Ovary (tissue), 9 donors: ENCODE data around the gene AGR3. TPM values are rescaled to one million over a fixed set of nuclear protein-coding genes. Genes with fewer than 3 reads are reported as not detected.

Experiments
- DNase-seq, 5 donors: peaks; one replicate each; pipeline ENCODE4 v3.0.0-alpha.2; 2019 to 2020
- H3K27ac ChIP-seq, 2 donors: fragments of 200-600 bp; one replicate each; pipeline versions ENCODE4 v1.5.1 to v1.8.0; 2019 to 2022
- H3K27me3 ChIP-seq: fragments of 200-600 bp; one replicate; pipeline ENCODE4 v1.8.0; 2022
- H3K36me3 ChIP-seq: fragments of 200-600 bp; sonication (generic); one replicate; pipeline ENCODE4 v1.5.1; 2019
- H3K4me1 ChIP-seq: one replicate; pipeline ENCODE4 v1.8.1; 2013; ENCODE audit warnings: mild to moderate bottlenecking, moderate library complexity; ENCODE audit not compliant: insufficient read depth
- H3K4me3 ChIP-seq: fragments of 200-600 bp; sonication (generic); one replicate; pipeline ENCODE4 v1.5.1; 2017
- H3K9me3 ChIP-seq, 2 donors: fragments of 200-600 bp in 1 of 2; sonication (generic) in 1 of 2; one replicate each; pipeline versions ENCODE4 v1.5.1 to v1.8.1; 2013 to 2019; ENCODE audit warnings: mild to moderate bottlenecking in 1 of 2, moderate library complexity in 1 of 2
- CTCF ChIP-seq, 3 donors: fragments of 450-650 bp in 2 of 3; fragments of 200-600 bp in 1 of 3; IDR thresholded peaks; one replicate each; pipeline versions ENCODE4 v1.5.1 to v1.8.0; 2016 to 2022; ENCODE audit warnings: antibody characterized with exemption in 3 of 3, mild to moderate bottlenecking in 1 of 3
- EP300 ChIP-seq: sonication (generic); formaldehyde crosslinking; IDR thresholded peaks from one replicate; pipeline ENCODE4 v1.6.1; 2017; ENCODE audit warnings: antibody characterized with exemption
- POLR2A ChIP-seq: fragments of 450-650 bp; IDR thresholded peaks from one replicate; pipeline ENCODE4 v1.6.1; 2017; ENCODE audit warnings: antibody characterized with exemption, mild to moderate bottlenecking, moderate library complexity
- WGBS, 3 donors: extraction: QIAGEN DNeasy Blood & Tissue Kit in 1 of 3; methylation state at CpG; one replicate each; pipeline versions ENCODE4 v1.1.5 to v1.1.7; 2013 to 2017; 5-methylcytosine and 5-hydroxymethylcytosine counted together
- intact Hi-C, 4 donors: fragments of 100-400 bp; cut with DNase I; formaldehyde crosslinking; loops; one replicate each; pipeline versions ENCODE4 v1.11.0 to v1.15.1; 2022 to 2023
- polyA plus RNA-seq, 2 donors: library from polyadenylated mRNA; stranded (reverse); fragments of 200-250 nt in 1 of 2; fragments of 350-450 nt in 1 of 2; fragmentation: Illumina TruSeq in 1 of 2; extraction: RNeasy Lipid Tissue Mini Kit (QIAGEN cat#74804) in 1 of 2; gene quantifications; one replicate each; pipeline ENCODE4 v1.2.3, GENCODE V29; 2013 to 2014
- total RNA-seq, 7 donors: library from RNA; depleted of rRNA in 2 of 7; stranded (reverse); fragments of >200 nt in 2 of 7; fragmentation: NEBNext Ultra II Directional in 3 of 7; extraction: Animal tissue kit (Norgen Biotek cat#: 25700) in 3 of 7; gene quantifications; one replicate each; pipeline versions ENCODE4 v1.1.0 to v1.2.4, GENCODE V29; 2016 to 2023
- donor health status: DM: no; HTN: no; CAD: no; lungs with moderate emphysema.
- donor health status: DM: no; HTN: no; CAD: no.
- donor health status: Bipolar disorder and iron deficiency.
- donor health status: DM: yes; HTN: yes; CAD: no.
- donor health status: DM: no; HTN: no; CAD: no.
- donor health status: DM: yes; HTN: yes; CAD: no.

Gene AGR3
- total and polyA plus RNA-seq, 9 donors: 0.12 to 57.2 (median 2.3) TPM; not detected in 3

- Histone ChIP-seq H3K4me1 (no peaks in the 10 kb centered on the region), H3K27ac (no peak overlapping the region), H3K36me3 (no peaks in the 10 kb centered on the region), H3K4me3 (no peak overlapping the region), H3K9me3 (no peaks in the 10 kb centered on the region), H3K27me3 (no peaks in the 10 kb centered on the region)
- intact Hi-C loops: loop anchor here in 1 of 4 donors (5.0 kb wide), 1 partner anchor 222 kb away; no protein-coding TSS in a partner anchor
- no peak for DNase-seq
- TF ChIP-seq CTCF (IDR thresholded peaks at IDR 0.05) (no peak), EP300 (no peak), POLR2A (no peak)
These were observed 37.7 kb upstream of the AGR3 start for GRCh38 chr7:16919440-16919839.

DNA sequence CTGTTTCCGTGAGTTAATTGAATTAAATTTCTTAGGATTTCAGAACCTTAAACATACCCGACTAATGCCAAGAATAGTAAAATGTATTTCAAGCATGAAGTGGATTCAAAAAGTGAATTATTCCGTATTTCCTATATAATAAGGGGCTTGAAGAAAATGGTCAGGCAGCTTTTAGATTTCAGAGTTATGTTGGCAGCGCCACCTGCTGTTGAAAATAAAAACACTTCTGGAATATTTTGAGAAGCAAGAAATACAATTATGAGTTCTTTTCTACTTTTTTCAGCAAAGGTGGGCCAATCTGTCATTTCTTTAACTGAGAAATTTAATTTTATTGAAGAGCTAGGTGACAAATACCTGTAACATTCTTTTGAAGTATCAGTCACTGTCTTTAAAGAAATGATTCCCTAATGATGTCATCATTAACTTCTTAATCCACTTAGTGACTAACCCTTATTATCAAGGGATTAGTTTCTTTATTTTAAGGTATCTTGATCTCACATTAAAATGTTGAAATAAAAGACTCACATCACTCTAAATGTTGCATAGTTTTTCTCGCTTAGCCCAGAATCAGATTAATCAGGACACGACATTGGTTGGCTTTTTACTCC lies 36.6 kb upstream of the AGR3 start:
- Histone ChIP-seq H3K27ac (no peak overlapping the region), H3K4me1 (no peaks in the 10 kb centered on the region), H3K27me3 (no peaks in the 10 kb centered on the region), H3K4me3 (no peak overlapping the region), H3K9me3 (no peaks in the 10 kb centered on the region), H3K36me3 (no peaks in the 10 kb centered on the region)
- DNase-seq: no peak
- intact Hi-C loops: loop anchor here in 1 of 4 donors (5.0 kb wide), 1 partner anchor 221 kb away; no protein-coding TSS in a partner anchor
- WGBS, 3 donors: 51 to 54% (median 53%) methylated on average over 6 of the region's 6 CpGs
- TF ChIP-seq CTCF (IDR thresholded peaks at IDR 0.05): peak in 1 of 3 donors; percentile 27
- no peak for TF ChIP-seq POLR2A

DNA sequence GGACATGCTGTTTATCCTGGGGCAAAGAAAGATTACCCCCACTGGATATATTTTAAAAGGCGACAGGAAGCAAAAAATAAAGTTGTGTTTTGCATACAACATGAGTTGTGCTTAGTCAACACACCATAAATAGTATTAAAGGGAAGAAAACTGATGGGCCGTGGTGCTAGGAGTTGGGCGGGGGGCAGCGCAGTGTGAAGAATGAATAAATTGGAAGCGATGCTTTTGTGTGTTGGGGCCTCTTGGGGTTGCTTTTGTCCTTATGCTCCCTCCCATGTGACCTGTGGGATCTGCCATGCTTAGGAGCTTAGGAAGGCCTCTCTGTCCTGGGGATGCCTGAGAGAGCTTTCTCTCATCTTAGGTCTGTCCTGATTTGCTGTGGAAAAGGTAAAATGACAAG lies 35.0 kb upstream of the AGR3 start:
- intact Hi-C loops: loop anchor here in 1 of 4 donors (5.0 kb wide), 1 partner anchor 219 kb away; no protein-coding TSS in a partner anchor
- H3K27ac ChIP-seq: no peak overlapping the region
- no peaks in the 10 kb centered on the region for H3K27me3 ChIP-seq
- 95 to 96% (median 96%) methylated on average over 5 of the region's 5 CpGs for WGBS, 3 donors
- TF ChIP-seq POLR2A (no peak), EP300 (no peak), CTCF (IDR thresholded peaks at IDR 0.05) (no peak)
- H3K9me3 ChIP-seq: no peaks in the 10 kb centered on the region
- no peaks in the 10 kb centered on the region for H3K4me1 ChIP-seq
- H3K4me3 ChIP-seq: no peak overlapping the region
- no peaks in the 10 kb centered on the region for H3K36me3 ChIP-seq
- no peak for DNase-seq

- no peak for DNase-seq
- no peaks in the 10 kb centered on the region for H3K4me1 ChIP-seq
- intact Hi-C loops: loop anchor here in 1 of 4 donors (5.0 kb wide), 1 partner anchor 219 kb away; no protein-coding TSS in a partner anchor
- H3K27ac ChIP-seq: no peak overlapping the region
- no peak overlapping the region for H3K4me3 ChIP-seq
- TF ChIP-seq POLR2A (no peak), EP300 (no peak), CTCF (IDR thresholded peaks at IDR 0.05) (no peak)
- WGBS, 3 donors: 45 to 60% (median 54%) methylated on average over 1 of the region's 1 CpG
- no peaks in the 10 kb centered on the region for H3K36me3 ChIP-seq
- no peaks in the 10 kb centered on the region for H3K27me3 ChIP-seq
- no peaks in the 10 kb centered on the region for H3K9me3 ChIP-seq
These were observed 34.4 kb upstream of the AGR3 start for GRCh38 chr7:16916105-16916639.
